Natural killer cell (primary cell): ENCODE data around the gene CEP112. TPM values are rescaled to one million over a fixed set of nuclear protein-coding genes. Genes with fewer than 3 reads are reported as not detected.

Experiments used
- ATAC-seq, 3 donors: fragments of 150-1000 bp in 2 of 3; fragments of 200-7000 bp in 1 of 3; cut with Tn5 transposase; 1 replicate in 1 of 3; 2 replicates in 2 of 3; pipeline ENCODE4 v1.10.0; 2021; ENCODE audit warnings: mild to moderate bottlenecking in 2 of 3, moderate library complexity in 2 of 3
- DNase-seq, 2 donors: peaks; one replicate each; pipeline versions ENCODE4 v3.0.0 to v3.0.0-alpha.2; 2013 to 2021; ENCODE audit warnings: mixed read lengths in 1 of 2
- H3K27ac ChIP-seq: one replicate; pipeline ENCODE4 v1.5.1; 2013; ENCODE audit warnings: mild to moderate bottlenecking, low read length
- H3K27me3 ChIP-seq: one replicate; pipeline ENCODE4 v1.6.1; 2013; ENCODE audit warnings: low read length; ENCODE audit not compliant: control insufficient read depth, insufficient read depth
- H3K36me3 ChIP-seq: one replicate; pipeline ENCODE4 v1.6.1; 2013; ENCODE audit warnings: low read length; ENCODE audit not compliant: control insufficient read depth, insufficient read depth
- H3K4me1 ChIP-seq: one replicate; pipeline ENCODE4 v1.6.1; 2013; ENCODE audit warnings: low read length; ENCODE audit not compliant: control insufficient read depth, insufficient read depth
- H3K4me3 ChIP-seq: one replicate; pipeline ENCODE4 v1.5.1; 2013; ENCODE audit warnings: low read length
- H3K9me3 ChIP-seq: one replicate; pipeline ENCODE4 v1.6.1; 2013; ENCODE audit warnings: low read length; ENCODE audit not compliant: control insufficient read depth, insufficient read depth
- H3K27ac Mint-ChIP-seq, 2 donors: one replicate each; pipeline ENCODE4 v1.8.0; 2022; ENCODE audit warnings: mild to moderate bottlenecking in 2 of 2, mixed read lengths in 2 of 2, moderate library complexity in 1 of 2
- H3K27me3 Mint-ChIP-seq, 2 donors: one replicate each; pipeline ENCODE4 v1.8.0; 2022; ENCODE audit warnings: low read depth in 2 of 2, mixed read lengths in 2 of 2
- H3K36me3 Mint-ChIP-seq: one replicate; pipeline ENCODE4 v1.8.0; 2022; ENCODE audit warnings: mixed read lengths
- H3K4me1 Mint-ChIP-seq, 2 donors: one replicate each; pipeline ENCODE4 v1.8.0; 2022; ENCODE audit warnings: mixed read lengths in 2 of 2
- H3K4me3 Mint-ChIP-seq: one replicate; pipeline ENCODE4 v1.8.0; 2022; ENCODE audit warnings: mild to moderate bottlenecking, moderate library complexity, mixed read lengths
- H3K9me3 Mint-ChIP-seq, 2 donors: one replicate each; pipeline ENCODE4 v1.8.0; 2022; ENCODE audit warnings: mixed read lengths in 2 of 2
- WGBS: methylation state at CpG from one replicate; pipeline ENCODE4 v1.1.7; 2013; ENCODE audit warnings: missing lambda C conversion rate; ENCODE audit not compliant: insufficient coverage; 5-methylcytosine and 5-hydroxymethylcytosine counted together
- intact Hi-C: fragments of 100-400 bp; cut with micrococcal nuclease; formaldehyde crosslinking; loops from one replicate; pipeline ENCODE4 v1.14.2; 2022
- total RNA-seq, 4 donors: library from RNA; stranded (reverse); fragments of 120-200 nt in 1 of 4; gene quantifications; one replicate each; pipeline versions ENCODE4 v1.2.3 to v1.2.4, GENCODE V29; 2013 to 2022
- TF ChIP-seq, protein P1 (sequence below): fragments of 200-600 bp; IDR thresholded peaks from one replicate; pipeline ENCODE4 v1.8.0; 2022; ENCODE audit warnings: antibody characterized with exemption

The CEP112 gene
- total RNA-seq, 3 donors from 2014 or later (not counting 1 experiment from before 2014, with no cell fraction given) = 0.60 to 1.1 (median 0.85) TPM

GRCh38 chr17:65699459-65699858 lies 492.5 kb downstream of the CEP112 start:
- H3K9me3 Mint-ChIP-seq = no peaks in the 10 kb centered on the region
- no peaks in the 10 kb centered on the region for H3K27me3 ChIP-seq
- ATAC-seq (no peak), DNase-seq (no peak)
- intact Hi-C loops = no loop called here
- no peaks in the 10 kb centered on the region for H3K36me3 ChIP-seq
- TF ChIP-seq, protein P1, sequence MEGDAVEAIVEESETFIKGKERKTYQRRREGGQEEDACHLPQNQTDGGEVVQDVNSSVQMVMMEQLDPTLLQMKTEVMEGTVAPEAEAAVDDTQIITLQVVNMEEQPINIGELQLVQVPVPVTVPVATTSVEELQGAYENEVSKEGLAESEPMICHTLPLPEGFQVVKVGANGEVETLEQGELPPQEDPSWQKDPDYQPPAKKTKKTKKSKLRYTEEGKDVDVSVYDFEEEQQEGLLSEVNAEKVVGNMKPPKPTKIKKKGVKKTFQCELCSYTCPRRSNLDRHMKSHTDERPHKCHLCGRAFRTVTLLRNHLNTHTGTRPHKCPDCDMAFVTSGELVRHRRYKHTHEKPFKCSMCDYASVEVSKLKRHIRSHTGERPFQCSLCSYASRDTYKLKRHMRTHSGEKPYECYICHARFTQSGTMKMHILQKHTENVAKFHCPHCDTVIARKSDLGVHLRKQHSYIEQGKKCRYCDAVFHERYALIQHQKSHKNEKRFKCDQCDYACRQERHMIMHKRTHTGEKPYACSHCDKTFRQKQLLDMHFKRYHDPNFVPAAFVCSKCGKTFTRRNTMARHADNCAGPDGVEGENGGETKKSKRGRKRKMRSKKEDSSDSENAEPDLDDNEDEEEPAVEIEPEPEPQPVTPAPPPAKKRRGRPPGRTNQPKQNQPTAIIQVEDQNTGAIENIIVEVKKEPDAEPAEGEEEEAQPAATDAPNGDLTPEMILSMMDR = no peak
- WGBS = 90% methylated on average over 4 of the region's 5 CpGs
- peaks cover 7 to 40% of the 10 kb centered on the region in 2 donors for H3K27me3 Mint-ChIP-seq
- H3K9me3 ChIP-seq = no peaks in the 10 kb centered on the region
- H3K27ac Mint-ChIP-seq = no peak overlapping the region
- no peak overlapping the region for H3K4me3 Mint-ChIP-seq
- H3K36me3 Mint-ChIP-seq = no peaks in the 10 kb centered on the region
- no peak overlapping the region for H3K4me3 ChIP-seq
- H3K4me1 Mint-ChIP-seq = no peaks in the 10 kb centered on the region
- H3K4me1 ChIP-seq = no peaks in the 10 kb centered on the region
- H3K27ac ChIP-seq = no peak overlapping the region

DNA sequence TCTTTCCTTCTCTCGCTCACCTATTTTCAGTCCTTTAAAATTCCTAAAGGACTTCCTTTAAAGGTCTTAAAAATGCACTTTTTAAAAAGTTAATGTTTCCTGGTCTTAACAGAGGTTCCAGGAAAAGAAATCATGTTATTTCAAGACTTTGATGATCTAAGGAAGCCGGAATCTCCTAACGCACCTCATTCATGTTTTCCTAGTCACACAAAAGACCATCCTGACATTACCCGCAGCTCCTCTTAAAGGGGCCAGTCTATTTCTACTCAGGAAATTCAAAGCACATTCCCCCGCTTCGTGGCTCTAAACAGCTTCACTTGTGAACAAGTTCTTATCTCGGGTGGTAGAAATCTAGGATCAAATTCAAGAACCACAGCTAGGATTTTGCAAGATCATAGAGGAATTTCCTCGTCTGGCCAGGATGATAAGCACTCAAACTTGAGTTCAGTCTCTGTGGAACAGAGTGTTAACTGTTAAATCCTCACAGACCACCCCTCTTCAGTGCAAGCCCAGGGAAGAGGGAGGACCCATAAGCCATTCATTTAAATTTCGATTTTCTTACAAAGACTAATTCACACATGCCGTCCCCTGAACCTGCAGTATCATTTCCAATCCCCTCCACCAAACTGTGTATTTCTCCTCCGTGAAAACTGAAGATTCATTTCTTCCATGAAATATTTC lies 493.4 kb downstream of the CEP112 start:
- Histone ChIP-seq H3K9me3 (no peaks in the 10 kb centered on the region), H3K4me3 (no peak overlapping the region), H3K4me1 (no peaks in the 10 kb centered on the region), H3K36me3 (no peaks in the 10 kb centered on the region), H3K27ac (no peak overlapping the region), H3K27me3 (no peaks in the 10 kb centered on the region)
- Mint-ChIP-seq H3K27ac (no peak overlapping the region), H3K36me3 (no peaks in the 10 kb centered on the region), H3K4me1 (no peaks in the 10 kb centered on the region), H3K4me3 (no peak overlapping the region), H3K27me3 (peaks cover 11 to 40% of the 10 kb centered on the region in 2 donors), H3K9me3 (no peaks in the 10 kb centered on the region)
- DNase-seq (no peak), ATAC-seq (no peak)
- TF ChIP-seq, protein P1 = no peak
- intact Hi-C loops = no loop called here
- WGBS = 53% methylated on average over 11 of the region's 11 CpGs

DNA sequence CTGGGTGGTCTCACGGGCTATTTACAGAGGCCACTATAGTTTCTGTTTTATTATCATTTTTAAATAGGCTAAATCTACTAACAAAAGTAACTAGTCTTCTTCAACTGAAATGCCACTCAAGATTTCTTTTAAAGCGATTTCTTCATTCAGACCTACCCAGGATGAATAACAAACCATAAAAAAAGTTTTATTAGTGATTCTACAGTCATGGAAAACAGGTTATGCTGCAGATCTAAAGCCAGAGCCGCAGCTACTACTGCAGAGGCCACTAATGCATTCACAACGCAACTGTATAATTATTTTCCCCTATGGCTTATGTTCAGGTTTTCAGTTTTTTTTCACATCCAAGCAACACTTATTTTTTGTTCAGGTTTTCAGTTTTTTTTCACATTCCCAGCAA lies 494.3 kb downstream of the CEP112 start:
- Histone ChIP-seq H3K27me3 (no peaks in the 10 kb centered on the region), H3K9me3 (no peaks in the 10 kb centered on the region), H3K27ac (no peak overlapping the region), H3K4me1 (no peaks in the 10 kb centered on the region), H3K4me3 (no peak overlapping the region), H3K36me3 (no peaks in the 10 kb centered on the region)
- ATAC-seq (no peak), DNase-seq (no peak)
- Mint-ChIP-seq H3K4me3 (no peak overlapping the region), H3K27ac (no peak overlapping the region), H3K4me1 (no peaks in the 10 kb centered on the region), H3K9me3 (no peaks in the 10 kb centered on the region), H3K27me3 (peaks cover 12 to 43% of the 10 kb centered on the region in 2 donors), H3K36me3 (no peaks in the 10 kb centered on the region)
- intact Hi-C loops = no loop called here
- WGBS = 80% methylated on average over 3 of the region's 4 CpGs
- TF ChIP-seq, protein P1 = no peak
